Middle frontal gyrus (tissue), 1 donor: ENCODE measurements around the gene REN.

Experiments used
- DNase-seq: peaks from one replicate; pipeline ENCODE4 v3.0.0-alpha.2; 2015; ENCODE audit warnings: low spot score; ENCODE audit errors: extremely low spot score

REN gene

GRCh38 chr1:204110894-204111633 lies 55.1 kb downstream of the REN start:
- DNase-seq = no peak

- DNase-seq = no peak
Observed at GRCh38 chr1:204108312-204109141, 57.6 kb downstream of the REN start.

- DNase-seq = no peak
Observed at GRCh38 chr1:204107892-204108291, 58.2 kb downstream of the REN start.

- DNase-seq = no peak
Observed at GRCh38 chr1:204106825-204107224, 59.3 kb downstream of the REN start.

- DNase-seq = no peak
Observed at GRCh38 chr1:204105131-204105515, 61.0 kb downstream of the REN start.
